ENCODE measurements around the gene TTBK2.
"Not testable (repeated sequence)": the region's sequence is repeated elsewhere in the genome, so short reads cannot be mapped to it uniquely, and the experiment has no call there.

TTBK2 gene

DNA sequence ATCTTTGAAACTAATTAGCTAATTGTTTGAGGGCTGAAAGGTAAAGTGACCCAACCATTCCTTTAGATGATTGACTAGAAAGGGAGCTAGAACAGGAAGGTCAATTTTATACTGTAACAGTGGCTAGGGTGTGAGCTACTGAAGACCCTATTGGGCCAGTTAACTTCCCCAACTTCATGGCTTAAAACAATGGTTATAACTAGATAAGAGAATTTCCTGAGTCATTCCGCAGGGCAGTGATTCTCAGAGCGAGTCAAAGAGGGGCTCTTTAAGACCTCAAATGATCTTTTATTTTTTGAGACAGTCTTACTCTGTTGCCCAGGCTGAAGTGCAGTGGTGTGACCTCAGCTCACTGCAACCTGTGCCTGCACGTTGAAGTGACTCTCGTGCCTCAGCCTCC lies 33.7 kb upstream of the TTBK2 start:
- Histone ChIP-seq H2AFZ (ENCODE audit: low read length) (no peak overlapping the region), H3K36me3 (ENCODE audit: insufficient read depth, low read length) (peaks cover 70% of the 10 kb centered on the region), H3K4me1 (ENCODE audit: insufficient read depth, low read length, severe bottlenecking) (no peaks in the 10 kb centered on the region), H4K20me1 (ENCODE audit: insufficient read depth, low read length) (no peaks in the 10 kb centered on the region), H3K9ac (ENCODE audit: low read length) (no peak overlapping the region), H3K27me3 (ENCODE audit: insufficient read depth, low read length) (no peaks in the 10 kb centered on the region), H3K4me3 (ENCODE audit: low read depth, low read length, poor library complexity, severe bottlenecking) (no peak overlapping the region), H3K27ac (ENCODE audit: low read depth, low read length, poor library complexity, severe bottlenecking) (no peak overlapping the region), H3K9me3 (ENCODE audit: low read length) (no peaks in the 10 kb centered on the region), H3F3A (ENCODE audit: insufficient read depth, low read length) (no peaks in the 10 kb centered on the region), H3K79me2 (ENCODE audit: insufficient read depth, low read length) (no peaks in the 10 kb centered on the region), H3K4me2 (ENCODE audit: low read length) (no peak overlapping the region), H3K9me2 (ENCODE audit: low read depth, low read length) (no peaks in the 10 kb centered on the region)
- TF ChIP-seq EZH2 (IDR thresholded peaks at IDR 0.05; ENCODE audit: borderline replicate concordance, low read length) (no peak), CTCF (IDR thresholded peaks at IDR 0.05; ENCODE audit: low read length) (no peak)

GRCh38 chr15:42948898-42949297 lies 28.3 kb upstream of the TTBK2 start:
- H3K9me2 ChIP-seq (ENCODE audit: low read depth, low read length); H2AFZ ChIP-seq (ENCODE audit: low read length); H3K4me2 ChIP-seq (ENCODE audit: low read length); H3K9me3 ChIP-seq (ENCODE audit: low read length); H3K4me3 ChIP-seq (ENCODE audit: low read depth, low read length, poor library complexity, severe bottlenecking); H3K9ac ChIP-seq (ENCODE audit: low read length); H3K79me2 ChIP-seq (ENCODE audit: insufficient read depth, low read length); H3K27ac ChIP-seq (ENCODE audit: low read depth, low read length, poor library complexity, severe bottlenecking); H3K27me3 ChIP-seq (ENCODE audit: insufficient read depth, low read length); H3F3A ChIP-seq (ENCODE audit: insufficient read depth, low read length); H3K4me1 ChIP-seq (ENCODE audit: insufficient read depth, low read length, severe bottlenecking); H4K20me1 ChIP-seq (ENCODE audit: insufficient read depth, low read length): not testable (repeated sequence)
- peaks cover 61% of the 10 kb centered on the region for H3K36me3 ChIP-seq (ENCODE audit: insufficient read depth, low read length)

DNA sequence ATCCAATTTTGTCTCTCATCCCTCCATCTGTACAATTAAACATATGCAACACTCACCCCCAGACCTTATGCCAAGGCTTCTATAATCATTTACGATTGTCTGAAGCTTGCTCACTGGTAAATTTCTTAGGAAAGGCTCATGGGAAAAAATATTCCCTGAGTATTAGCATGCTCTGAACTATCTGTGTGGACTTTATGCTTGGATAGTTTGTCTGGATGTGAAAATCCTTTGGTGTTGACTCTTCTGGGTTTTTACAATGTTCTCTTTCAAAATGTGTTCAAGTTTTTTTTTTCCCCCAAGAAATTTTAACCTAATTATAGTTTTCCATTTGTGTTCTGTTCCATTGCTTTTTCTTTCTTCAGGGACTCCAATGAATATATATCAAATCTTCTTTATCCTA lies 19.9 kb upstream of the TTBK2 start:
- H3K4me2 ChIP-seq (ENCODE audit: low read length) = no peak overlapping the region
- H3K4me1 ChIP-seq (ENCODE audit: insufficient read depth, low read length, severe bottlenecking) = no peaks in the 10 kb centered on the region
- H3K79me2 ChIP-seq (ENCODE audit: insufficient read depth, low read length) = no peaks in the 10 kb centered on the region
- H3K9ac ChIP-seq (ENCODE audit: low read length) = no peak overlapping the region
- no peaks in the 10 kb centered on the region for H3K27me3 ChIP-seq (ENCODE audit: insufficient read depth, low read length)
- peaks cover 19% of the 10 kb centered on the region for H3K36me3 ChIP-seq (ENCODE audit: insufficient read depth, low read length)
- no peaks in the 10 kb centered on the region for H4K20me1 ChIP-seq (ENCODE audit: insufficient read depth, low read length)
- no peaks in the 10 kb centered on the region for H3F3A ChIP-seq (ENCODE audit: insufficient read depth, low read length)
- H3K9me3 ChIP-seq (ENCODE audit: low read length) = no peaks in the 10 kb centered on the region
- no peak overlapping the region for H2AFZ ChIP-seq (ENCODE audit: low read length)
- no peak for TF ChIP-seq EZH2 (IDR thresholded peaks at IDR 0.05; ENCODE audit: borderline replicate concordance, low read length)
- TF ChIP-seq CTCF (IDR thresholded peaks at IDR 0.05; ENCODE audit: low read length) = no peak
- no peak overlapping the region for H3K27ac ChIP-seq (ENCODE audit: low read depth, low read length, poor library complexity, severe bottlenecking)
- H3K4me3 ChIP-seq (ENCODE audit: low read depth, low read length, poor library complexity, severe bottlenecking) = no peak overlapping the region
- no peaks in the 10 kb centered on the region for H3K9me2 ChIP-seq (ENCODE audit: low read depth, low read length)

GRCh38 chr15:42939841-42940240 lies 19.3 kb upstream of the TTBK2 start:
- no peaks in the 10 kb centered on the region for H3K4me1 ChIP-seq (ENCODE audit: insufficient read depth, low read length, severe bottlenecking)
- H2AFZ ChIP-seq (ENCODE audit: low read length) = no peak overlapping the region
- no peaks in the 10 kb centered on the region for H3F3A ChIP-seq (ENCODE audit: insufficient read depth, low read length)
- no peak overlapping the region for H3K4me2 ChIP-seq (ENCODE audit: low read length)
- no peak for TF ChIP-seq EZH2 (IDR thresholded peaks at IDR 0.05; ENCODE audit: borderline replicate concordance, low read length)
- H4K20me1 ChIP-seq (ENCODE audit: insufficient read depth, low read length) = no peaks in the 10 kb centered on the region
- H3K4me3 ChIP-seq (ENCODE audit: low read depth, low read length, poor library complexity, severe bottlenecking) = no peak overlapping the region
- H3K79me2 ChIP-seq (ENCODE audit: insufficient read depth, low read length) = no peaks in the 10 kb centered on the region
- H3K9me2 ChIP-seq (ENCODE audit: low read depth, low read length) = no peaks in the 10 kb centered on the region
- peaks cover 12% of the 10 kb centered on the region; the same call in 1 of the 2 replicates for H3K36me3 ChIP-seq (ENCODE audit: insufficient read depth, low read length)
- no peak overlapping the region for H3K27ac ChIP-seq (ENCODE audit: low read depth, low read length, poor library complexity, severe bottlenecking)
- H3K9ac ChIP-seq (ENCODE audit: low read length) = no peak overlapping the region
- no peaks in the 10 kb centered on the region for H3K9me3 ChIP-seq (ENCODE audit: low read length)
- H3K27me3 ChIP-seq (ENCODE audit: insufficient read depth, low read length) = no peaks in the 10 kb centered on the region
